Measurements from ENCODE around the gene BEST1.
"Not testable (repeated sequence)": the region's sequence is repeated elsewhere in the genome, so short reads cannot be mapped to it uniquely, and the experiment has no call there.

Gene BEST1

GRCh38 chr11:61951484-61952135, 1.5 kb downstream of the BEST1 start:
- TF ChIP-seq, protein P1, sequence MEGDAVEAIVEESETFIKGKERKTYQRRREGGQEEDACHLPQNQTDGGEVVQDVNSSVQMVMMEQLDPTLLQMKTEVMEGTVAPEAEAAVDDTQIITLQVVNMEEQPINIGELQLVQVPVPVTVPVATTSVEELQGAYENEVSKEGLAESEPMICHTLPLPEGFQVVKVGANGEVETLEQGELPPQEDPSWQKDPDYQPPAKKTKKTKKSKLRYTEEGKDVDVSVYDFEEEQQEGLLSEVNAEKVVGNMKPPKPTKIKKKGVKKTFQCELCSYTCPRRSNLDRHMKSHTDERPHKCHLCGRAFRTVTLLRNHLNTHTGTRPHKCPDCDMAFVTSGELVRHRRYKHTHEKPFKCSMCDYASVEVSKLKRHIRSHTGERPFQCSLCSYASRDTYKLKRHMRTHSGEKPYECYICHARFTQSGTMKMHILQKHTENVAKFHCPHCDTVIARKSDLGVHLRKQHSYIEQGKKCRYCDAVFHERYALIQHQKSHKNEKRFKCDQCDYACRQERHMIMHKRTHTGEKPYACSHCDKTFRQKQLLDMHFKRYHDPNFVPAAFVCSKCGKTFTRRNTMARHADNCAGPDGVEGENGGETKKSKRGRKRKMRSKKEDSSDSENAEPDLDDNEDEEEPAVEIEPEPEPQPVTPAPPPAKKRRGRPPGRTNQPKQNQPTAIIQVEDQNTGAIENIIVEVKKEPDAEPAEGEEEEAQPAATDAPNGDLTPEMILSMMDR (IDR thresholded peaks at IDR 0.05): no peak
- H3K4me2 ChIP-seq (ENCODE audit: low read length): no peak overlapping the region
- no peaks in the 10 kb centered on the region for H3K4me1 ChIP-seq
- no peaks in the 10 kb centered on the region for H3K79me2 ChIP-seq
- no peaks in the 10 kb centered on the region for H3K36me3 ChIP-seq (ENCODE audit: control insufficient read depth, insufficient read depth, low read length)
- H3K9me3 ChIP-seq (ENCODE audit: control insufficient read depth, low read length): no peaks in the 10 kb centered on the region
- H3K9ac ChIP-seq: no peak overlapping the region
- no peak overlapping the region for H2AFZ ChIP-seq
- no peak overlapping the region for H3K27ac ChIP-seq
- H3K27me3 ChIP-seq (ENCODE audit: control insufficient read depth, insufficient read depth, low read length): no peaks in the 10 kb centered on the region
- H3K4me3 ChIP-seq (ENCODE audit: low read depth, low read length): no peak overlapping the region

DNA sequence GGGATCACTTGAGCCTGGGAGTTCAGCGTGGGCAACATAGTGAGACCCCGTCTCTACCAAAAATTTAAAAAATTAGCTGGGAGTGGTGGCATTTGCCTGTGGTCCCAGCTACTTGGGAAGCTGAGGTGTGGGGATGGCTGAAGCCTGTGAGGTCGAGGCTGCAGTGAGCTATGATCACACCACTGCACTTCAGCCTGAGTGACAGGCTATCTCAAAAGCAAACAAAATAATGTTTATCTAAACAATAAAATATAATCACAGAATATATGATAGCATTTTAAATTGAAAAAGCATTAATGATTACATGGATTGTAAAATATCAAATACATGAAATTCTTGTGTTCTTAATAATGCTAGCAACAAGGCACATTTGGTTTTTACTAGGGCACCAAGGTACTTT, 2.7 kb downstream of the BEST1 start:
- Histone ChIP-seq H2AFZ (no peak overlapping the region), H3K4me2 (ENCODE audit: low read length) (no peak overlapping the region), H3K27me3 (ENCODE audit: control insufficient read depth, insufficient read depth, low read length) (no peaks in the 10 kb centered on the region), H3K4me1 (no peaks in the 10 kb centered on the region), H3K36me3 (ENCODE audit: control insufficient read depth, insufficient read depth, low read length) (no peaks in the 10 kb centered on the region), H3K9ac (no peak overlapping the region), H3K9me3 (ENCODE audit: control insufficient read depth, low read length) (no peaks in the 10 kb centered on the region), H3K4me3 (ENCODE audit: low read depth, low read length) (no peak overlapping the region), H3K79me2 (no peaks in the 10 kb centered on the region), H3K27ac (no peak overlapping the region)
- TF ChIP-seq, protein P1 (IDR thresholded peaks at IDR 0.05): no peak

- not testable (repeated sequence) for H3K4me2 ChIP-seq (ENCODE audit: low read length); H3K27me3 ChIP-seq (ENCODE audit: control insufficient read depth, insufficient read depth, low read length); H3K9ac ChIP-seq; H3K9me3 ChIP-seq (ENCODE audit: control insufficient read depth, low read length); H2AFZ ChIP-seq; H3K4me1 ChIP-seq; H3K27ac ChIP-seq; H3K4me3 ChIP-seq (ENCODE audit: low read depth, low read length); H3K79me2 ChIP-seq; H3K36me3 ChIP-seq (ENCODE audit: control insufficient read depth, insufficient read depth, low read length)
These were observed 3.5 kb downstream of the BEST1 start for GRCh38 chr11:61953632-61954031.

- H3K36me3 ChIP-seq (ENCODE audit: control insufficient read depth, insufficient read depth, low read length): no peaks in the 10 kb centered on the region
- no peaks in the 10 kb centered on the region for H3K9me3 ChIP-seq (ENCODE audit: control insufficient read depth, low read length)
- no peak overlapping the region for H3K27ac ChIP-seq
- H3K4me1 ChIP-seq: no peaks in the 10 kb centered on the region
- no peak overlapping the region for H3K9ac ChIP-seq
- H3K4me3 ChIP-seq (ENCODE audit: low read depth, low read length): no peak overlapping the region
- no peaks in the 10 kb centered on the region for H3K27me3 ChIP-seq (ENCODE audit: control insufficient read depth, insufficient read depth, low read length)
- peak overlapping the region; percentile 62 for H2AFZ ChIP-seq
- H3K4me2 ChIP-seq (ENCODE audit: low read length): no peak overlapping the region
- no peaks in the 10 kb centered on the region for H3K79me2 ChIP-seq
- TF ChIP-seq, protein P1 (IDR thresholded peaks at IDR 0.05): no peak
These were observed 4.1 kb downstream of the BEST1 start for GRCh38 chr11:61954106-61954850.

DNA sequence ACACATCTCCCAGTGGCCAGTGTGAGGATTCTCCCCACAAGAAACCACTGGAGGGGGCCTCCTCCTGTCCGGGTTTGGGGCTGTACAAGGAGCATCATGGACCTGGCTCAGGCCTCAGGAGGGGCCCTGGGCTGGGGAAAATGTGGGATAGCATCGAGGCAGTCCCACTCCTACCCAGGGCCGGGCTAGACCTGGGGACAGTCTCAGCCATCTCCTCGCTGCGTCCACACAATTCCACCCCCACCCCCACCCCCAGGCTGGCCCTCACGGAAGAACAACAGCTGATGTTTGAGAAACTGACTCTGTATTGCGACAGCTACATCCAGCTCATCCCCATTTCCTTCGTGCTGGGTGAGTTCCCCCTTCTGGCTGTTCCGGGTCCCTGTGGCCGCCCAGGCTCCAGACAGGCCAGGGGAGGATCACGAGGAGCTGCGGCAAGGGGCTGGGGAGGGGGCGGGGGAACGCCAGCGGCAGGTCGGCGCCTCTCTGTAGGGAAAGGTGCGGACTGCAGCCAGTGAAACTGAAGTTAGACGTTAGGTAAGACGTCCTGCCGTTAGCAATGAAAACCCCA, 4.8 kb downstream of the BEST1 start:
- H3K9me3 ChIP-seq (ENCODE audit: control insufficient read depth, low read length): no peaks in the 10 kb centered on the region
- H3K27me3 ChIP-seq (ENCODE audit: control insufficient read depth, insufficient read depth, low read length): no peaks in the 10 kb centered on the region
- TF ChIP-seq, protein P1 (IDR thresholded peaks at IDR 0.05): no peak
- H3K27ac ChIP-seq: peak overlapping the region; percentile 36
- peak overlapping the region; percentile 62 for H2AFZ ChIP-seq
- H3K4me3 ChIP-seq (ENCODE audit: low read depth, low read length): no peak overlapping the region
- H3K4me1 ChIP-seq: no peaks in the 10 kb centered on the region
- H3K4me2 ChIP-seq (ENCODE audit: low read length): no peak overlapping the region
- no peaks in the 10 kb centered on the region for H3K36me3 ChIP-seq (ENCODE audit: control insufficient read depth, insufficient read depth, low read length)
- H3K79me2 ChIP-seq: no peaks in the 10 kb centered on the region
- H3K9ac ChIP-seq: no peak overlapping the region
